Cardiac fibroblast (primary cell): Measurements from ENCODE around the gene AFF1.

ENCODE experiments used
- DNase-seq, 2 donors: peaks; one replicate each; pipeline versions ENCODE4 v3.0.0 to v3.0.0-alpha.2; 2010; ENCODE audit warnings: low read depth in 2 of 2
- H3K4me3 ChIP-seq, 2 donors: replicated peaks in 1 of 2; 1 replicate in 1 of 2; 2 replicates in 1 of 2; pipeline ENCODE4 v1.5.1; 2011; ENCODE audit warnings: low read depth in 2 of 2, low read length in 2 of 2, mild to moderate bottlenecking in 2 of 2, moderate library complexity in 1 of 2
- CTCF ChIP-seq: IDR thresholded peaks from one replicate; pipeline ENCODE4 v1.5.1; 2011; ENCODE audit warnings: low read depth, mild to moderate bottlenecking, low read length, inconsistent platforms

The AFF1 gene

DNA sequence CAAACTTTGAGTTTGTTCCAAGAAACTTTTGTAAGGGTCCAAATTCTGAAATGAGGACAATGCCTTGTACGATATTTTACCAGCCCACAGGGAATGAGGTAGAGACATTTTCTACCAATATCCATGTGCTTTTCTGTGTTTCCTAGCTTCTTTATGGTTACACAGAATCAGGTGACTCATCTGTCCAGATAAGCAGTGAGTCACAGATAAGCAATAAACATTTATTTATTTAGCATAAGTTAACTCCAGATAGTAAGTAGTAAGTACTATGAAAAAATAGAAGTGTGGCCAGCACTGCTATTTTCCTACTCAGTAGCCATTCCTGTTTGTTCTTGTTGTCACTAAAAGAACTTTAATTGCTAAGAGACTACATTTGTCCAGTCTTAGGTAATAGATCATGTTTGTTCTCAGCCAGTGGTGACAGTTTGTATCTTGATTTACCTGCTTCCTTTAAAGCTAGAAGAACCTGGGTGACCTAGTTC lies 7.4 kb downstream of the AFF1 start:
- DNase-seq = peak in 1 of 2 donors; percentile 46
- no peak for TF ChIP-seq CTCF
- H3K4me3 ChIP-seq = no peak overlapping the region

DNA sequence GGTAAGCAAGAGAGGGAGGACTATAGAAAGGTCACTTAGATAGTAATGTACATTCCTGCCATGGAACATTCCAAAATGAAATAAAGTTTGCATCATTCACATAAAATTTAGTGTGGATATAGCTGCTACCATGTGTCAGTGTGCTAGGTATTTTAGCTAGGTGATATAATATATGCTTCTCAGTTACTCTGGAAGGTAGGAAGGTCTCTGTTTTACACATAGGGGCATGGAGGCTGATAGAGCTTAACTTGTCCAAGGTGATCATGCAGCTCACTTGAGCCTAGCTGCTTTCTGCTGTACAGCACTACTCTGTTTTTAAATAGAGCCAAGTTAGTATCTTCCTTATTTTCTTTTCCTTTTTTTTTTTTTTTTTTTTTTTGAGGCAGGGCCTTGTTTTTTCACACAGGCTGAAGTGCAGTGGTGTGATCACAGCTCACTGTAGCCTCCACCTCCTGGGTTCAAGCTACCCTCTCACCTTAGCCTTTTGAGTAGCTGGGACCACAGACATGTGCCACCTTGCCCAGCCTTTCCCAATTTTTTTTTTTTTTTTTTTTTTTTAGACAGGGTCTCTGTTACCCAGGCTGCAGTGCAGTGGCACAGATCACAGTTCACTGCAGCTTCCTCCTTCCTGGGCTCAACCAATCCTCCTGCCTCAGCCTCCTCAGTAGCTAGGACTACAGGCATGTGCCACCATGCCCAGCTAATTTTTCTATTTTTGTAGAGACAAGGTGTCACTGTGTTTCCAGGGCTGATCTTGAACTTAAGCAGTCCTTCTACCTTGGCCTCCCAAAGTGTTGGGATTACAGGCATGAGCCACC lies 10.4 kb downstream of the AFF1 start:
- DNase-seq = no peak
- TF ChIP-seq CTCF = no peak
- H3K4me3 ChIP-seq = no peak overlapping the region

GRCh38 chr4:86946868-86947500 lies 12.2 kb downstream of the AFF1 start:
- no peak for TF ChIP-seq CTCF
- DNase-seq = no peak
- no peak overlapping the region for H3K4me3 ChIP-seq

DNA sequence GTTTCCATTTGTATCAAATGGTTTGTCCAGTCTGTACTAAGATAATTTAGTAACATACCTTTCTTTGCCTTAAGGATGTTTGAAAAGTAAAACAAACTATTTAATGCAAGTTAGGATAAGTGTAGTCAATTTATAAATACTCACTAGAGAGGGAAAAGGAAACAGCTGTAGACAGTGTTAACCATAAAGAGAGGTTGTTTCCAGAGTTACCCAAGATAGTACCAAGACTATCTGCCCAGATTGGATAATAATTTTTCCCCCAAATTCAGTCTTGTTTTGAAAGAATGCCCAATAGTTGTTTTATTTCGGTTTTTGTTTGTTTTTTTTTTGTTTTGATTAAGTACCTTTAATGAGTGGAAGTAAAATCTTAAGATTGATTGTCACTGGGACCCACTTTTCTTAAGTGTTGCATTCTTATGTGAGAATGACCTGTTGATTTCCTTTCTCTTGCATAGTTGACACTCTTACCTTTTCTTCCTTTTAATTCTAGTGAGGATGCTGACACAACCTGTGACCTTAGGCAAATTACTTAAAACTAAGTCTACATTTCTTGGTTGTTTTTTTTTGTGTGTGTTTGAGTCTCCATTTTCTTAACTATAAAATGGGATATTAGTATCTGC lies 12.8 kb downstream of the AFF1 start:
- no peak for DNase-seq
- H3K4me3 ChIP-seq = no peak overlapping the region
- no peak for TF ChIP-seq CTCF

DNA sequence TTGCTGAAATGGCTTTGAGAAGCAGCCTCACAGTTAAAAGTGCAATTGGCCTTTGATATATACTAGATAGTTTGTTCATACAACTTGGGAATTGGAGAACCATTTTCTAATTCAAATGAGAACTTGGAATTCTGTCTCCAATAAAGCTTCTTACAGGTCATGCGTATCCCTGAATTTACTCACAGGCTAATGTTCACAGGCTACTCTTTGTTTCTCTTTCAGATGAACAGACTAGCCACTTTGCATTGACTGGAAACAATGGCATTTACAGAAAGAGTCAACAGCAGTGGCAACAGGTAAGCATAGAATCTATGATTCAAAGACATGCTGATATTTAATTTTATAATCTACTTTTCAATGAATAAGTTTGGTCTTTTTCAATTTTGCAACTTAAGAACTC lies 13.5 kb downstream of the AFF1 start:
- no peak overlapping the region for H3K4me3 ChIP-seq
- TF ChIP-seq CTCF = no peak
- no peak for DNase-seq

- no peak overlapping the region for H3K4me3 ChIP-seq
- no peak for TF ChIP-seq CTCF
- DNase-seq = no peak
These were observed 16.2 kb downstream of the AFF1 start for GRCh38 chr4:86950831-86951525.
